ENCODE results near the gene FBXW12.

FBXW12 gene

GRCh38 chr3:48408823-48409281 lies 36.8 kb downstream of the FBXW12 start:
- no peak for DNase-seq (ENCODE audit: low spot score)

- no peak for DNase-seq (ENCODE audit: low spot score)
Observed at GRCh38 chr3:48409291-48410201, 37.5 kb downstream of the FBXW12 start.

GRCh38 chr3:48410205-48411040 lies 38.4 kb downstream of the FBXW12 start:
- no peak for DNase-seq (ENCODE audit: low spot score)

- no peak for DNase-seq (ENCODE audit: low spot score)
Observed at GRCh38 chr3:48411041-48411588, 39.1 kb downstream of the FBXW12 start.

GRCh38 chr3:48411606-48412374 lies 39.8 kb downstream of the FBXW12 start:
- no peak for DNase-seq (ENCODE audit: low spot score)

GRCh38 chr3:48412375-48413001 lies 40.5 kb downstream of the FBXW12 start:
- no peak for DNase-seq (ENCODE audit: low spot score)

GRCh38 chr3:48413086-48413485 lies 41.1 kb downstream of the FBXW12 start:
- DNase-seq (ENCODE audit: low spot score) = no peak

GRCh38 chr3:48413611-48414010 lies 41.6 kb downstream of the FBXW12 start:
- DNase-seq (ENCODE audit: low spot score) = no peak

GRCh38 chr3:48414376-48415250 lies 42.6 kb downstream of the FBXW12 start:
- DNase-seq (ENCODE audit: low spot score) = no peak

- no peak for DNase-seq (ENCODE audit: low spot score)
Observed at GRCh38 chr3:48415251-48415953, 43.4 kb downstream of the FBXW12 start.

- no peak for DNase-seq (ENCODE audit: low spot score)
Observed at GRCh38 chr3:48416091-48416505, 44.1 kb downstream of the FBXW12 start.

- no peak for DNase-seq (ENCODE audit: low spot score)
Observed at GRCh38 chr3:48416546-48416945, 44.5 kb downstream of the FBXW12 start.

- no peak for DNase-seq (ENCODE audit: low spot score)
Observed at GRCh38 chr3:48417529-48418108, 45.6 kb downstream of the FBXW12 start.

GRCh38 chr3:48418140-48418539 lies 46.1 kb downstream of the FBXW12 start:
- DNase-seq (ENCODE audit: low spot score) = no peak

- DNase-seq (ENCODE audit: low spot score) = no peak
Observed at GRCh38 chr3:48418651-48419050, 46.6 kb downstream of the FBXW12 start.

GRCh38 chr3:48419149-48419548 lies 47.1 kb downstream of the FBXW12 start:
- DNase-seq (ENCODE audit: low spot score) = no peak

GRCh38 chr3:48419597-48419996 lies 47.6 kb downstream of the FBXW12 start:
- no peak for DNase-seq (ENCODE audit: low spot score)

GRCh38 chr3:48420561-48420960 lies 48.5 kb downstream of the FBXW12 start:
- DNase-seq (ENCODE audit: low spot score) = no peak

GRCh38 chr3:48422272-48422671 lies 50.3 kb downstream of the FBXW12 start:
- DNase-seq (ENCODE audit: low spot score) = no peak
